GM18870 (cell line): Measurements from ENCODE around the gene PGGT1B.

Experiments used
- ATAC-seq: cut with Tn5 transposase; IDR thresholded peaks from one replicate; pipeline ENCODE4 v1.9.1; 2021; ENCODE audit warnings: moderate library complexity; ENCODE audit not compliant: unreplicated experiment

The PGGT1B gene

DNA sequence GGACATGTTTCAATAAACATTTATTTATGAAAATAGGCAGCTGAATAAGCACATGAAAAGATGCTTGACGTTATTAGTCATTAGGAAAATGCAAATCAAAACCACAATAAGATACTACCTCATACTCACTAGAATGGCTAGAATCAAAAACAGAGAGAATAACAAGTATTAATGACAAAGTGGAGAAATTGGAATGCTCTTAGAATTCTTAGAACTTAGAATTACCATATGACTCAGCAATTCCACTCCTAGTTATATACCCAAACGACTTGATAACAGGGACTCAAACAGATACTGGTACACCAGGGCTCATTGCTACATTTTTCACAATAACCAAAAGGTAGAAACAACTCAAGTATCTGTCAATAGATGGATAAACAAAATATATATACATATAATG, 77.9 kb downstream of the PGGT1B start:
- ATAC-seq, result no peak

DNA sequence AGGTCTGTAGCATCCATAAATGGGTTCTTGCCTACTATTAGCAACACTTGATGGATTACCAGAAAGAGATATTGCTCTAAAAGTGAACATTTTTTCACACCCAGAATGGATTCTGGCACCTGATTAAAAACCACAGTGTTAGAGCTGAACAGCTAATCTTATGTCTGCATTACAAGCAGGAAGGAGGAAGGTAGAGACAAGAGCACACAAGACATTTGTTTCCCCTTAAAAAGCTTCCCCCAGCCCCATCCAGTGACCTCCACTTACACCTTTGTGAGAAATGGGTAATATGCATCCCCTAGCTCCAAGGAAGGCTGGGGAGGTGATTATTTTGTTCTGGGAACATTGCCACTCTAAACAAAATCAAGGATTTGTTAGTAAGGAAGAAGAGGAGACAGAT, 80.9 kb downstream of the PGGT1B start:
- ATAC-seq, result no peak

DNA sequence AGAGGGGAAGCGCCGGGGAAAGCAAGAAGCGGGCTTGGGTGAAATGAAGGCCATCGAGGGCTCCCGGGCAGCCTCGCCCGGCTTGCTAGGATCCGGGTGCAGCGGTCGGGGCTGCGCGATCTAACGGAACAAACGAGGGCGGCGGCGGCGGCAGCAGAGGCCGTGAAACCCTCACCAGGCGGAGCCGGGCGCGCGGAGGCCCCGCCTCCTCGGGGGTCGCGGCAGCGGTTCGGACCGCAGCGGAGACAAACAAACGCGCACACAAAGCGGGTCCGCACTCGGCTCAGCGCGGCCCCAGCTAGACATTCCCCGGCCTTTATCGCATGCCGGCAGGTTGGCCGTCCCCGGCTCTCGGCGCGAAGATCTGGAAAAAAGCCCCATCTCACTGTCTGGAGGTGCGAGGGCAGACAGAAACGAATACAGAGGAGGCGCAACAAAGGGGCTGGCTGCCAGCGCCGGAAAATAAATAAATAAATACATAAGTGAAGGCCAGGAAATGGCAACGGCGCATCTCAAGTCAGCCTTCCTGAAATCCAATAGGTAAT, 82.4 kb downstream of the PGGT1B start:
- peak; percentile 47 for ATAC-seq

DNA sequence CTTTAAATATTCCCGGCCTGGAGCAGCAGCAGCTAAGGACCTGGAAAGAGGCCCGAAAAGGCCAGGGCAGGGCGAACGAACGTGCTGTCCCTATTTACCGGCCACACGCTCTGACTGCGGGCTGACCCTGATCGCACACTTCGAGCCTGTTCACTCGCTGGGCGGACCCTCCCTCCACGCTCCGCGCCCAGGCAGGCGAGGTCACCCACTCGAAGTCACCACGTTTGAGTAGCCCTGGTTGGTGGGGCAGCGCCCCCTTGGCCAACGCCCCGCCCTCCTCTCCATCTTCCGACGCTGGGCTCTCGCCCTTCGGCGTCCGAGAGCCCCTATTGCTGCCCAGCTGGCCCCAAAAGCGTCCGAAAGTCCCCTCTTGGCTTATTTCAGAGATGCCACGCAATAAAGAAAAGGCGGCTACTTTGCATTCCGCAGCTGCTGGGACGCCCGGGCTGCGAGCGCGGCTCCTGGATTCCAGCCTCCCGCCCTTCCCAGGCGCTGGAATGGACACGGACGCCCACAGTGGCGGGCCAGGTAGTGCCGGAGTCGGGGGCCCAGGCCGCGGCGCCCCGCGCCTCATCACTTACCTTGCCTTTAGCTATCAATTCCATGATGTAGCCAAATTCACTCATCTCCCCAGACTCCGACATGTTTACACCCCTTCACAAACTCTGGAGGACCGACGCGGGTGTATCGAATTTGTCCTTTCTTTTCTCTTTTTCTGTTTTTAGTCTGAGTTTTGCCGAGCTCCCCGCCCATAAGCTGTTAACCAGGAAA, 83.1 kb downstream of the PGGT1B start:
- ATAC-seq, result peak; percentile 31

DNA sequence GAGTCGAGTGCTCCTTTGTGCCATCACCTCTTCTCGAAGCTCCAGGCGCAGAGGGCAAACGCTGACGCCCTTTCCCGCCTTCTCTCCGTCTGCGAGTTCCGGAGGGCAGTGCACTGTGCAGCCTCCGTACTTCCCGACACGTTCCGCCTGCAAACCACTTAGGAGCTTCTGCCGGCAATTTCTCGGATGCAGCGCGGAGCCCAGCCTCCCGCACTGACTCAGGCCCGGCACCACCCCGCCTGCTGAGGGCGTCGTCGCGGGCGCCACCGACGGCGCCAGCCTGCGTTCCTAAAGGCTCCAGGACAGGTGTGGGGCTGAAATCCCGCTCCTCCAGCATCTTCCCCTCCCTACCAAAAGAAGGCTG, 83.7 kb downstream of the PGGT1B start:
- ATAC-seq, result no peak

DNA sequence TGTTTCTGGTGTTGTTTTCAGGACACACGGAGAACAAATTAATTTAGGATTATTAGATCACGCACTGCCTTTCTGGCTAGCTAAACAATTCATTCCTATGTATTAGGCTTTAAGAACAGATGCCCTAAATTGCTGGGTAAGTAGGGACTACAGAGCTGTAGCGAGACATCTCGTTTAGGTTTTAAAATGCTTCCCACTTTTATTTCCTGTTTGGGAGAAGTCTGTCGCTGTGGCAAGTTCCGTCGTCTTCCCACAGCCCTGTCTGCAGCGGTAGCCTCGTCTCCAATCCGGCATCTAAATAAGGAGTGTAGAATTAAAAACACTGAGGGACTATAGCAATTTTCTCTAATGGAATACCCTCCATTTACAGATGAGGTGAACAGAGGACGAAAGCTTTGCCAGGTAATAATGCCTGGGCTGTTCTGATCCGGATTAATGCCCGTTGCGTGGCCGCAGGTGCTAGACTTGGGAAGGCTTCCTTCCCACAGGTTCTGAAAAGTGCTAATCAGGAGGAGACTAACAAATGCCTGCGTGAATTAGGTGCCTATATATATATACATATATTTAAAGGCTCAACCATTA, 91.7 kb downstream of the PGGT1B start:
- no peak for ATAC-seq

DNA sequence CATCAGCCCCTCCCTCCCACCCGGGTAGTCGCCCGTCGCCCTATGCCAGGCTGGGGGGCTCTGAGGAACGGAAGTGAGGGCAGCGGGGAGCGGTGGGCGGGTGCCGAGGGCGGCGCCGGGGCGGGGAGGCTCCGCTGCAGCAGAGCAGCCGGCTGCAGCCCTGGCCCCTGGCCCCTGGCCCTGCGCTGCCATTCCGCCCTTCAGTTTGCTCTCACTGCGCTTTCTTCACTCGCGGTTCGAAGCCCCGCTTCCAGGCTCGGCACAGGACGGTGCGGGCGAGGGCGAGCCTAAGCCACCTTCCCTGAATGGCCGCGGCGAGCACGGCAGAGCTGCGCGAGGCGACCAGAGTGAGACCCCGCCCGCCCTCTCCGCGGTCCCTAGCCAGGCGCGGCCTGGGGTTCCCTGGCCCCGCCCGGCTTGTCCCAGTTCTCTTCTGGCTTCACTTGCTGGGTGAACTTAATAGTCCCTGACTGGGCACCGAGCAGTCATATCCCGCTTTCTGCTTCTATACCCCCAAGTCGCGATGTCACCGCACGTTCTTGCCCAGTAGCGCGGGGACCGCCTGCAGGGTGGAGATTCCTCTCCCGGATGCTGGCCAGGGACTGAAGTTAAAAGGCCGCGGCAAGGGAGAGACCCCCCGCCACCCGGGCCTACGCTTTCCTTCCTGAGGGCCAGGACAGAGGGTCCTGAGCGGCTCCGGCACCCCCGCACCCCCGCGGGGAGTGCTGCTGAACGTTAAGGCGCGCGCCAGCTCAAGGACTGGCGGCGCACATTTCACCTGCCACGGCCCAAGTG, 92.3 kb downstream of the PGGT1B start:
- ATAC-seq, result peak; percentile 41

DNA sequence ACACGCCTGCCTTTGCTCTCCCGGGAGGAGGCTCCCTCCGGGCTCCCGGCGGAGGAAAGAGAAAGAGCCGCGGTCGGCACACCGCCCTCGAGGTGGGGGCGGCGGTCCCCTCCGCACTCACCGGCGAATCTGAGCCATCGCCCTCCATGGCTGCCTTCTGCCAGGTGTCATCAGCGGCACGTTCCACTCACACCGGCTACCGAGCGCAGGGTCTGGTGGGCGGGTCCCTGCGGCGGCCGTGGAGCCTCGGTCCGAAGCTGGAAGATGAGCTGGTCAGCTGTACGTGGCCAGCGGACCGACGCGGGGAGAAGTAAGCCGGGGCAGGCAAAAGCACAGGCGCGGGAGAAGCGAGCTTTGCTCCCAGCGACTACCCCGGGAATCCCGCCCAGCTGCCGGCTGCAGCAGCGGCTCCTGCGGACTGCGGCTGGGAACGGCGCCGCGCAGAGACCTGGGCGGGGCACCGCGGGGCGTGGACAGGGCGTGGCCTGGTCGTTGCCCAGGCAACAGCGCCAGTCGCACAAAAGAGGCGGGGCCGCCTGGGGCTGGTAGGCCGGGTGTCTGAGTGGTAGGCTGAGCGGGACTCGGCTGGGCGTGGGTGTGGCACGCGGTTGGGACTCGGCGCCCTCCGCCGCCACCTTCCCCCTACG, 93.1 kb downstream of the PGGT1B start, which contains the start of gene TRIM36:
Gene TRIM36 (minus strand): TSS at position 422 of the 647 bp plus-strand sequence. CDS start 274 bp downstream, at position 148.
- peak; percentile 89 for ATAC-seq

DNA sequence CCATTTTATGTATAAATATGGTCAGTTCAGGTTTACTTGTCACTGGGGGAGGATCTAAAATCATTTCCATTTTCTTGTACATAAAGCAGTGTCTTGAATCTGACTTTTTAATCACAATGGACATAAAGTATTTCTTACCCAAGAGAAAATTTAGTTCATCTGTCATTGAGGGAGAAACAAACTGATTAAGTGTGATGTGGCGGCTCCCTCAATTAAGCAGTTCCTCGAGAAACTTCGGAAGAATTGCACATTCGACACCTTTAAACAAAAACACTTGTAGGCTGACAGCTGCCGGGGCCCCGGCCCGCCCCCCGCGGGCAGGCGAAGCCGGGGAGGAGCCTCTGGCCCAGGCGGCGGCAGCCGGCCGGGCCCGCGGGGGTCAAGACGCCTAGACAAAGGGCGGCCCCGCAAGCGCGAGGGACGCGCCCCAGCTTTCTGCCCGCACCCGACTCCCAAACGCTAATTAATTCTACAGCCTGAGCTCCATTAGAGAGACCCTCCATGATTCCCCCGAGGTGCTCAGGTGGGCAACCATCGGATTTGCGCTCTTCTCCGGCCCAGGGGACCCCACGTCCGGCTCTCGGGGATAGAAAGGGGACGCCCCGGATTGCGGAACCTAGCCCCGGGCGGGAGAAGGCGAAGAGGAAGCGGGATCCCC, 93.7 kb downstream of the PGGT1B start:
- ATAC-seq, result no peak

DNA sequence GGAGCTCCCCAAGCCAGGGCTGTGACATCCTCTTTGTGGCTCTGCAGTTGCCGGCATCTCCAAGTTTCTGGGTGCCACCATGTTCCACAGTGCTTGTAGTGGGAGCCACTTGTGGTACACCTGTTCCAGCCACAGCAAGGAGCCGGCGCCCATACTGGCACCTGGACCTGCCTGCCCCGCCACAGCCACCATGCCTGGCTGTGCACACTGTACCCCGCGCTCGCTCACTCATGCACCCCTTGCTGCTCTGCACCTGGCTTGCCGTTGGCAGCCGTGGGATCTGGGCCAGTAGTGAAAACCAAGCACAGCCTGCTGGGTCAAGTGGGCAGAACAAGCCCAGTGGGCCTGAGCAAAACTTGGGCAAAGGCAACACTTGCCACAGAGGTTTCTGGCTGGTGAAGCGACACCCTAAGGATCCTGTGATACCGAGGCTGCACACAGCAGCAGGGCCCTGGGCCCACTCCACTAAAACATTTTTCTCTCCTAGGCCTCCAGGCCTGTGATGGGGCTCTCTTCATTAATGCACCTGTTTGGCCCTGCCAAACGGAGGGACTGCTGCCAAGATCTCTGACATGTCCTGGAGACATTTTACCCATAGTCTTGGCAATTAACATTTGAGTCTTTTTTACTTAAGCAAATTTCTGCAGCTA, 95.8 kb downstream of the PGGT1B start:
- ATAC-seq, result no peak

DNA sequence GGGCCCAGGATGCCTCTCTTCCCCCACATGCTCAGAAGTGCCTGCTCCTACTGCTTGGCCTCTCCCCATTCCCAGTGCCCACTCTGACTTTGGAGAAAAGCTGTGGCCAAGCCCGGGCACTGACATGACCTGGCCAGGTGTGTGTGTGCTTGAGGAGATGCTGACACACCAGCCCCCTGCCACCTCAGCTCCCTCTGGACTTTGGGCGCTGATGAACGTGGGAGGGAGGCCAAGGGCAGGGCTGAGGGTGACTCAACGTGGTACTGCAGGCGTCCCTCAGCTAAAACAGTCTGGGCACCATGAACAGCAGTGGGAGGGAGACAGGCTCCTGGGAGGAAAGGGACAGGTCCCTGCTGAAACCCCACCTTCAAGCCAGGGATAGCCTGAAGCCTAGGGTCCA, 96.9 kb downstream of the PGGT1B start:
- ATAC-seq, result no peak

DNA sequence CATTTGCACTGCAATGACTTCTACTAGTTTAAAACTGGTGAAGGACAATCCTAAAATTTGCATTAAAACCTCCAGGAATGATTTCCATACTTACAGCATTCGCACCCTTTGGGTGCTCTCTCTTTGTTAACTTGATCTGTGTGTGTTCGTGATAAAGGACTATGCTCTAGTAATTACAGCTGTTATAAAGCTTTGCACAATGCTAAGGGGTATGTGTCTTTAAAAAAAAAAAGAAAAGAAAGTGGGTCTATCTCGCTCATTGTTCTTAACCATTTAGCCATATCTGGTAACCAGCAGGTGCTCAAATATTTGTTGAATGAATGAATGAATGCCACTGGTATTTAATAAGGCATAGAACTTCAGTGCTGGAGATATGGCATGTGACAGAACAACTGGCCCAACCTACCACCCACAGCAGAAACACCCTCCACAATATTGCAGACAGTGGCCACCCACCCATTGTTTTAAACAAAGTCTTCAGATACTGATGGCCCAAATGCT, 101.7 kb downstream of the PGGT1B start:
- no peak for ATAC-seq
